SK-N-MC (cell line): Measurements from ENCODE around the gene HS6ST1.

Experiments used
- EZH2 ChIP-seq: fragments of 200-600 bp; sonication (generic); IDR thresholded peaks from one replicate; pipeline ENCODE4 v1.6.1; 2017; ENCODE audit warnings: antibody characterized with exemption
- POLR2AphosphoS5 ChIP-seq: IDR thresholded peaks from 2 replicates; pipeline ENCODE4 v1.6.1; 2012; ENCODE audit warnings: mild to moderate bottlenecking, low read depth, low read length, borderline replicate concordance

DNA sequence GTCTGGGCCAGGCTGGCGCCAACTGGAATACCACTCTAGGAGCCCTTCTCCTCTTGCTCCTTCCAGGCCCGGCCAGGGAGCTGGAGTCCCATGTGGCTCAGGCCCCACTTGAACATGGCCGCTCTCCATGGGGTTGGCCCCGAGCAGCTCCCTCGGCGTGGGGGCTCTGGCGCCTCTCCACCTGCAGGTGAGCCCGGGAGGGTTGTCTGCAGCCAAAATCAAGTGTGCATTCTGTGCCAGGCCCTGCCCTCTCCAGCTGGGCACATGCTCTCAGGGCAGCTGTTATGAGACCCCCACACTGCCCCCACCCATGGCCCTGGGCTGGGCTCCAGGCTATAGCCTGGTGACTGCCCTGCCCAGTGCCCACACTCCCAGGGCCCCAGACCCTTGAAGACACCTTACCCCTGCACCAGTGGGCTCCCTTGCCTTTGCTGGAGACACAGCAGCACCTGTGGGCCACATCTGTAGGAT lies 45.8 kb upstream of the HS6ST1 start:
- TF ChIP-seq EZH2 (no peak), POLR2AphosphoS5 (no peak)
